ENCODE results near the gene DMRT1. TPM values are rescaled to one million over a fixed set of nuclear protein-coding genes. Genes with fewer than 3 reads are reported as not detected.

Gene DMRT1
- total RNA-seq, 1 experiment from 2014 or later = 0.47 TPM

DNA sequence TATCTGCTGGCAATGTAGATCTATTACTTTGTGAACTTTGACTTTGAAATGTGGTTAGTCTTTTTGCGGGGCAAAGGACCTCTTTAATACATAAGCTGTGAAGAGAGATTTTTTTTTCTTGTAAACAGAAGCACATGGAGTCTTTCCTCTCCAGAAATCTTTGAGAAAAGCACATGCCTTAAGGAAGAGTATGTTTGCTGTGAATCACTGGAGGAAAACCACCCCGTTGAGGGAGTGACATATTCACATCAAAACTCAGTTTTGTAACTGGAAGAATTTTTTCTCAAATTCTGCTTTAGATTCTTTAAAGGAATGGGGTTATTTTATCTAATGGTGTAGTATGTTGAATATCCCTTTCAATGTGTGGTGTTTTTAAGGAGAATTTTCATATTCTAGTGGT lies 138.5 kb downstream of the DMRT1 start:
- intact Hi-C loops (cut with micrococcal nuclease) = no loop called here
- no peaks in the 10 kb centered on the region for H3K9me3 ChIP-seq (ENCODE audit: control insufficient read depth in 1 of 2, insufficient read depth in 1 of 2, low read depth in 1 of 2, low read length in 2 of 2)
- BruUV-seq (replicated peaks) = no TSS peak
- no peak overlapping the region for H2AFZ ChIP-seq (ENCODE audit: low read depth, low read length, poor library complexity, severe bottlenecking)
- no peak overlapping the region for H3K4me2 ChIP-seq (ENCODE audit: low read length)
- POLR2A ChIA-PET = no interaction called here
- H3K9me2 ChIP-seq (ENCODE audit: insufficient read depth) = no peaks in the 10 kb centered on the region
- H3K4me3 ChIP-seq (replicated peaks in 1 of 2; ENCODE audit: low read depth in 1 of 2, low read length in 2 of 2) = no peak overlapping the region
- TF ChIP-seq POLR2A (IDR thresholded peaks at IDR 0.05; ENCODE audit: borderline replicate concordance, extremely low read depth, insufficient read depth, insufficient read length) (no peak), EZH2 (IDR thresholded peaks at IDR 0.05) (no peak), FOSL1 (IDR thresholded peaks at IDR 0.05; ENCODE audit: low read depth) (no peak), ZFX (IDR thresholded peaks at IDR 0.05) (no peak), JUND (IDR thresholded peaks at IDR 0.05) (no peak), CEBPB (IDR thresholded peaks at IDR 0.05; ENCODE audit: low read depth) (no peak), RAD21 (IDR thresholded peaks at IDR 0.05; ENCODE audit: low read depth) (no peak), CBX3 (IDR thresholded peaks at IDR 0.05; ENCODE audit: low read depth) (no peak), YY1 (IDR thresholded peaks at IDR 0.05; ENCODE audit: extremely low read depth, insufficient replicate concordance, low read depth, low read length) (no peak)
- ATAC-seq = no peak
- no peak overlapping the region for H3K27ac ChIP-seq (ENCODE audit: low read depth, low read length)
- CTCF ChIA-PET = no interaction called here
- H4K20me1 ChIP-seq (ENCODE audit: insufficient read depth) = no peaks in the 10 kb centered on the region
- H3K4me1 ChIP-seq (ENCODE audit: control insufficient read depth in 1 of 2, insufficient read depth in 2 of 2, low read length in 2 of 2) = no peaks in the 10 kb centered on the region
- no peaks in the 10 kb centered on the region for H3K79me2 ChIP-seq (ENCODE audit: insufficient read depth, low read length)
- H3K9ac ChIP-seq (ENCODE audit: low read length) = no peak overlapping the region
- no peak for DNase-seq (ENCODE audit: low read depth, low spot score)
- H3K36me3 ChIP-seq (ENCODE audit: control insufficient read depth in 1 of 2, insufficient read depth in 2 of 2, low read length in 2 of 2) = no peaks in the 10 kb centered on the region
- no peaks in the 10 kb centered on the region; the same call in 1 of the 2 replicates for H3K27me3 ChIP-seq (ENCODE audit: insufficient read depth, low read length)
- RAD21 ChIA-PET (ENCODE audit: low non-redundant PET in 1 of 2, low total read pairs in 2 of 2, uncharacterized antibody in 2 of 2, unreplicated experiment in 2 of 2) = no interaction called here

DNA sequence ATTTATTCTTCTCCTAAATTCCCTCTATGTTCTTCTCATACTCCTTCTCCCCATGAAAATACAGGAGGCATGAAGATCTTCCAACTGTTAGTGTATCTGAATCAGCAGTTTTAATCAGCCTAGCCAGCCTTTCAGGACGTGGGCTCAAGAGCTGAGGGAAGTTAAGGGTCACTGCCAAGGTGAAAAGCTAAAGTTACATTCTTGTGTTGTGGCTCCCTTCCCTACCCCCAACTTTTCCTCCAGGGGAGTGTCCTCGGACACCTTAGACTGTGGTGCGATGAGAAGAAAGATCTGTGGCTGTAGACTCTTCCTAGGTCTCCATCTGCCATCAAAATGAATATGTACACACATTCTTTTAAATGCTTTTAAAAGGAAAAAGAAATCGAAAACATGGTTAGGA lies 139.1 kb downstream of the DMRT1 start:
- ATAC-seq = no peak
- Histone ChIP-seq H3K9me3 (ENCODE audit: control insufficient read depth in 1 of 2, insufficient read depth in 1 of 2, low read depth in 1 of 2, low read length in 2 of 2) (no peaks in the 10 kb centered on the region), H2AFZ (ENCODE audit: low read depth, low read length, poor library complexity, severe bottlenecking) (no peak overlapping the region), H3K9ac (ENCODE audit: low read length) (no peak overlapping the region), H3K27me3 (ENCODE audit: insufficient read depth, low read length) (peaks cover under 1% of the 10 kb centered on the region; the same call in 1 of the 2 replicates), H3K4me3 (replicated peaks in 1 of 2; ENCODE audit: low read depth in 1 of 2, low read length in 2 of 2) (no peak overlapping the region), H3K4me1 (ENCODE audit: control insufficient read depth in 1 of 2, insufficient read depth in 2 of 2, low read length in 2 of 2) (no peaks in the 10 kb centered on the region), H3K27ac (ENCODE audit: low read depth, low read length) (no peak overlapping the region), H3K79me2 (ENCODE audit: insufficient read depth, low read length) (no peaks in the 10 kb centered on the region), H3K4me2 (ENCODE audit: low read length) (no peak overlapping the region), H3K9me2 (ENCODE audit: insufficient read depth) (no peaks in the 10 kb centered on the region), H3K36me3 (ENCODE audit: control insufficient read depth in 1 of 2, insufficient read depth in 2 of 2, low read length in 2 of 2) (no peaks in the 10 kb centered on the region), H4K20me1 (ENCODE audit: insufficient read depth) (no peaks in the 10 kb centered on the region)
- RAD21 ChIA-PET (ENCODE audit: low non-redundant PET in 1 of 2, low total read pairs in 2 of 2, uncharacterized antibody in 2 of 2, unreplicated experiment in 2 of 2) = no interaction called here
- POLR2A ChIA-PET = no interaction called here
- intact Hi-C loops (cut with micrococcal nuclease) = no loop called here
- CTCF ChIA-PET = no interaction called here
- no peak for DNase-seq (ENCODE audit: low read depth, low spot score)
- no TSS peak for BruUV-seq (replicated peaks)
- TF ChIP-seq EZH2phosphoT487 (IDR thresholded peaks at IDR 0.05; ENCODE audit: borderline replicate concordance) (no peak), EZH2 (IDR thresholded peaks at IDR 0.05) (no peak), ZFX (IDR thresholded peaks at IDR 0.05) (no peak), YY1 (IDR thresholded peaks at IDR 0.05; ENCODE audit: extremely low read depth, insufficient replicate concordance, low read depth, low read length) (no peak), FOSL1 (IDR thresholded peaks at IDR 0.05; ENCODE audit: low read depth) (no peak), SRF (IDR thresholded peaks at IDR 0.05; ENCODE audit: low read depth) (no peak), POLR2AphosphoS5 (IDR thresholded peaks at IDR 0.05; ENCODE audit: low read depth, low read length) (no peak), CEBPB (IDR thresholded peaks at IDR 0.05; ENCODE audit: low read depth) (no peak), SIN3A (IDR thresholded peaks at IDR 0.05; ENCODE audit: low read depth) (no peak)
- TF ChIP-seq, protein P1, sequence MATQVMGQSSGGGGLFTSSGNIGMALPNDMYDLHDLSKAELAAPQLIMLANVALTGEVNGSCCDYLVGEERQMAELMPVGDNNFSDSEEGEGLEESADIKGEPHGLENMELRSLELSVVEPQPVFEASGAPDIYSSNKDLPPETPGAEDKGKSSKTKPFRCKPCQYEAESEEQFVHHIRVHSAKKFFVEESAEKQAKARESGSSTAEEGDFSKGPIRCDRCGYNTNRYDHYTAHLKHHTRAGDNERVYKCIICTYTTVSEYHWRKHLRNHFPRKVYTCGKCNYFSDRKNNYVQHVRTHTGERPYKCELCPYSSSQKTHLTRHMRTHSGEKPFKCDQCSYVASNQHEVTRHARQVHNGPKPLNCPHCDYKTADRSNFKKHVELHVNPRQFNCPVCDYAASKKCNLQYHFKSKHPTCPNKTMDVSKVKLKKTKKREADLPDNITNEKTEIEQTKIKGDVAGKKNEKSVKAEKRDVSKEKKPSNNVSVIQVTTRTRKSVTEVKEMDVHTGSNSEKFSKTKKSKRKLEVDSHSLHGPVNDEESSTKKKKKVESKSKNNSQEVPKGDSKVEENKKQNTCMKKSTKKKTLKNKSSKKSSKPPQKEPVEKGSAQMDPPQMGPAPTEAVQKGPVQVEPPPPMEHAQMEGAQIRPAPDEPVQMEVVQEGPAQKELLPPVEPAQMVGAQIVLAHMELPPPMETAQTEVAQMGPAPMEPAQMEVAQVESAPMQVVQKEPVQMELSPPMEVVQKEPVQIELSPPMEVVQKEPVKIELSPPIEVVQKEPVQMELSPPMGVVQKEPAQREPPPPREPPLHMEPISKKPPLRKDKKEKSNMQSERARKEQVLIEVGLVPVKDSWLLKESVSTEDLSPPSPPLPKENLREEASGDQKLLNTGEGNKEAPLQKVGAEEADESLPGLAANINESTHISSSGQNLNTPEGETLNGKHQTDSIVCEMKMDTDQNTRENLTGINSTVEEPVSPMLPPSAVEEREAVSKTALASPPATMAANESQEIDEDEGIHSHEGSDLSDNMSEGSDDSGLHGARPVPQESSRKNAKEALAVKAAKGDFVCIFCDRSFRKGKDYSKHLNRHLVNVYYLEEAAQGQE (IDR thresholded peaks at IDR 0.05; ENCODE audit: low read depth) = no peak
- TF ChIP-seq, protein P2, sequence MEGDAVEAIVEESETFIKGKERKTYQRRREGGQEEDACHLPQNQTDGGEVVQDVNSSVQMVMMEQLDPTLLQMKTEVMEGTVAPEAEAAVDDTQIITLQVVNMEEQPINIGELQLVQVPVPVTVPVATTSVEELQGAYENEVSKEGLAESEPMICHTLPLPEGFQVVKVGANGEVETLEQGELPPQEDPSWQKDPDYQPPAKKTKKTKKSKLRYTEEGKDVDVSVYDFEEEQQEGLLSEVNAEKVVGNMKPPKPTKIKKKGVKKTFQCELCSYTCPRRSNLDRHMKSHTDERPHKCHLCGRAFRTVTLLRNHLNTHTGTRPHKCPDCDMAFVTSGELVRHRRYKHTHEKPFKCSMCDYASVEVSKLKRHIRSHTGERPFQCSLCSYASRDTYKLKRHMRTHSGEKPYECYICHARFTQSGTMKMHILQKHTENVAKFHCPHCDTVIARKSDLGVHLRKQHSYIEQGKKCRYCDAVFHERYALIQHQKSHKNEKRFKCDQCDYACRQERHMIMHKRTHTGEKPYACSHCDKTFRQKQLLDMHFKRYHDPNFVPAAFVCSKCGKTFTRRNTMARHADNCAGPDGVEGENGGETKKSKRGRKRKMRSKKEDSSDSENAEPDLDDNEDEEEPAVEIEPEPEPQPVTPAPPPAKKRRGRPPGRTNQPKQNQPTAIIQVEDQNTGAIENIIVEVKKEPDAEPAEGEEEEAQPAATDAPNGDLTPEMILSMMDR (IDR thresholded peaks at IDR 0.05 in 2 of 3, conservative IDR thresholded peaks at IDR 0.05 in 1 of 3; ENCODE audit: borderline replicate concordance in 1 of 3, insufficient read depth in 1 of 3, low read depth in 2 of 3, low read length in 2 of 3) = no peak
